ENCODE results near the gene KPNB1.

The KPNB1 gene

DNA sequence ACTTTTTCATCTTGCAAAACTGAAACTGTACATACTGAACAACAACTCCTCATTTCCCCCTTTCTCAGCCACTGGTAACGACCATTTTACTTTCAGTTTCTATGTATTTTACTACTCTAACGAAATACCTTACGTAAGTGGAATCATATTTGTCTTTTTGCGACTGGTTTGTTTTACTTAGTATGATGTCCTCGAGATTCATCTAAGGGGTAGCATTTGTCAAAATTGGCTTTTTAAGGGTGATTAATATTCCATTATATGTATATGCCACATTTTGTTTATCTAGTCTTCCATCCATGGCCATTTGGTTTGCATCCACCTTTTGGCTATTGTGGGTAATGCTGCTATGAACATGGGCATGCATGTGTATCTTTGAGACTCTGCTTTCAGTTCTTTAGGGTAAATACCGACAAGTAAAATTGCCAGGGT, 10.4 kb downstream of the KPNB1 start:
- TF ChIP-seq, protein P1, sequence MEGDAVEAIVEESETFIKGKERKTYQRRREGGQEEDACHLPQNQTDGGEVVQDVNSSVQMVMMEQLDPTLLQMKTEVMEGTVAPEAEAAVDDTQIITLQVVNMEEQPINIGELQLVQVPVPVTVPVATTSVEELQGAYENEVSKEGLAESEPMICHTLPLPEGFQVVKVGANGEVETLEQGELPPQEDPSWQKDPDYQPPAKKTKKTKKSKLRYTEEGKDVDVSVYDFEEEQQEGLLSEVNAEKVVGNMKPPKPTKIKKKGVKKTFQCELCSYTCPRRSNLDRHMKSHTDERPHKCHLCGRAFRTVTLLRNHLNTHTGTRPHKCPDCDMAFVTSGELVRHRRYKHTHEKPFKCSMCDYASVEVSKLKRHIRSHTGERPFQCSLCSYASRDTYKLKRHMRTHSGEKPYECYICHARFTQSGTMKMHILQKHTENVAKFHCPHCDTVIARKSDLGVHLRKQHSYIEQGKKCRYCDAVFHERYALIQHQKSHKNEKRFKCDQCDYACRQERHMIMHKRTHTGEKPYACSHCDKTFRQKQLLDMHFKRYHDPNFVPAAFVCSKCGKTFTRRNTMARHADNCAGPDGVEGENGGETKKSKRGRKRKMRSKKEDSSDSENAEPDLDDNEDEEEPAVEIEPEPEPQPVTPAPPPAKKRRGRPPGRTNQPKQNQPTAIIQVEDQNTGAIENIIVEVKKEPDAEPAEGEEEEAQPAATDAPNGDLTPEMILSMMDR (IDR thresholded peaks at IDR 0.05; ENCODE audit: borderline replicate concordance, extremely low read depth, low read length, poor library complexity, severe bottlenecking), result no peak
- no peak for TF ChIP-seq EZH2 (IDR thresholded peaks at IDR 0.05; ENCODE audit: borderline replicate concordance, low read depth, low read length, severe bottlenecking)
- peaks cover 75% of the 10 kb centered on the region for H4K20me1 ChIP-seq (ENCODE audit: insufficient read depth, low read length)
- peaks cover 27% of the 10 kb centered on the region for H3K4me1 ChIP-seq (ENCODE audit: insufficient read depth, low read length)
- H3K9me3 ChIP-seq (ENCODE audit: insufficient read depth, low read length, severe bottlenecking), result no peaks in the 10 kb centered on the region
- ATAC-seq (ENCODE audit: insufficient read depth, low read depth), result no peak
- no peaks in the 10 kb centered on the region for H3K27me3 ChIP-seq (ENCODE audit: insufficient read depth, low read length, poor library complexity)
- H3K36me3 ChIP-seq (ENCODE audit: insufficient read depth, low read length), result peaks cover 99% of the 10 kb centered on the region
- no peak overlapping the region for H3K4me3 ChIP-seq (ENCODE audit: low read depth in 1 of 2, low read length in 2 of 2)
- H3K4me2 ChIP-seq (ENCODE audit: insufficient read depth, low read length), result no peak overlapping the region
- no peak overlapping the region for H2AFZ ChIP-seq (ENCODE audit: low read depth, low read length)
- H3K27ac ChIP-seq (ENCODE audit: low read length), result no peak overlapping the region
- DNase-seq, result no peak
- H3K9ac ChIP-seq (ENCODE audit: low read depth, low read length), result no peak overlapping the region
- peaks cover 75% of the 10 kb centered on the region for H3K79me2 ChIP-seq (ENCODE audit: insufficient read depth, low read length)

DNA sequence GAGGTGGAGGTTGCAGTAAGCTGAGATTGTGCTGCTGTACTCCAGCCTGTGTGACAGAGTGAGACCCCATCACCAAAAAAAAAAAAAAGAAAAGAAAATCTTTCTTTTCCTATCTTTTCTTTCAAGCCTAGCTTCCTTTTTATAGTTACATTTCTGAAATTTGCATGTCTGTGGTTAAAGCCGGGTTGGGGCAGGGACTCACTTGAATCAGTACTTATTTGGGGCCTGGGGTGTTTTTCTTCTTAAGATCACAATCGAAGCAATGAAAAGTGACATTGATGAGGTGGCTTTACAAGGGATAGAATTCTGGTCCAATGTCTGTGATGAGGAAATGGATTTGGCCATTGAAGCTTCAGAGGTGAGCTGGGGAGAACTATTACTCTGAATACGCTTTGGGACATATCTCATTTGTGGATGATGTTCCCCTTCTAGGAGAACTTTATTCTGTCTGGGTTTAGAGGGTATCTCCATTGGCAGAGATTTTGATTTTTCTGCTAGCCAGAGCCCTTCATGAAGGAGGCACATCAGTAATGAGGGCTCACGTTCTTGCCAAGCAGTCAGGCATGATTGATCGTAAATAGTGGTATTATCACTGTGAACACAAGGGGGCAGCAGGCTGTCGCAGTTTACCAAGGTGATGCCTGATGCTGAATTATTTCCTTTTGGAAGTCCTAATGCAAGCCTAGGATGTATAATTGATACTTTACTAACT, 14.3 kb downstream of the KPNB1 start:
- Histone ChIP-seq H3K4me2 (ENCODE audit: insufficient read depth, low read length) (no peak overlapping the region), H3K79me2 (ENCODE audit: insufficient read depth, low read length) (peaks cover 57% of the 10 kb centered on the region), H3K4me1 (ENCODE audit: insufficient read depth, low read length) (no peaks in the 10 kb centered on the region), H3K27ac (ENCODE audit: low read length) (no peak overlapping the region), H3K4me3 (ENCODE audit: low read depth in 1 of 2, low read length in 2 of 2) (no peak overlapping the region), H2AFZ (ENCODE audit: low read depth, low read length) (no peak overlapping the region), H3K9ac (ENCODE audit: low read depth, low read length) (no peak overlapping the region), H3K27me3 (ENCODE audit: insufficient read depth, low read length, poor library complexity) (no peaks in the 10 kb centered on the region), H3K36me3 (ENCODE audit: insufficient read depth, low read length) (peaks cover 96% of the 10 kb centered on the region), H4K20me1 (ENCODE audit: insufficient read depth, low read length) (peaks cover 57% of the 10 kb centered on the region; the same call in 1 of the 2 replicates), H3K9me3 (ENCODE audit: insufficient read depth, low read length, severe bottlenecking) (no peaks in the 10 kb centered on the region)
- no peak for TF ChIP-seq EZH2 (IDR thresholded peaks at IDR 0.05; ENCODE audit: borderline replicate concordance, low read depth, low read length, severe bottlenecking)
- TF ChIP-seq, protein P1 (IDR thresholded peaks at IDR 0.05; ENCODE audit: borderline replicate concordance, extremely low read depth, low read length, poor library complexity, severe bottlenecking), result peak; percentile 83
- ATAC-seq (ENCODE audit: insufficient read depth, low read depth) (peak; percentile 83), DNase-seq (peak; percentile 64)

DNA sequence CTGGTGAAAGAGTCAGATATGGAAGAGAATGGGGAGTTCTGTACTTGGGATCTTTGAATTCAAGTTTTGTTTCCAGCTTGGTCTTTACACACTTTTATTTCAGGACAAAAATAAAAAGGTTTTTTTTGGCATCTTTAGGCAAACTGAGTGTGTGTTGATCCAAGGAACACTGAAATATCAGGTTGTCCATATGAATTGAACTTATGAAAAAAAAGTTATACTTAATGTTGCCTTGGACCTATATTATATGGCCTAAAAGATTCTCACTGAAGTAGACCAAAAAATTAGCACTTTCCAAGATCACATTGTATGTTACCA, 14.9 kb downstream of the KPNB1 start:
- H3K9me3 ChIP-seq (ENCODE audit: insufficient read depth, low read length, severe bottlenecking), result no peaks in the 10 kb centered on the region
- peaks cover 58% of the 10 kb centered on the region; the same call in 1 of the 2 replicates for H4K20me1 ChIP-seq (ENCODE audit: insufficient read depth, low read length)

More for the DNA sequence above, 14.9 kb downstream of the KPNB1 start:
- no peaks in the 10 kb centered on the region for H3K4me1 ChIP-seq (ENCODE audit: insufficient read depth, low read length)
- H3K79me2 ChIP-seq (ENCODE audit: insufficient read depth, low read length), result peaks cover 54% of the 10 kb centered on the region
- no peak overlapping the region for H2AFZ ChIP-seq (ENCODE audit: low read depth, low read length)
- no peak for ATAC-seq (ENCODE audit: insufficient read depth, low read depth)
- peaks cover 96% of the 10 kb centered on the region for H3K36me3 ChIP-seq (ENCODE audit: insufficient read depth, low read length)
- no peak overlapping the region for H3K4me3 ChIP-seq (ENCODE audit: low read depth in 1 of 2, low read length in 2 of 2)
- TF ChIP-seq EZH2 (IDR thresholded peaks at IDR 0.05; ENCODE audit: borderline replicate concordance, low read depth, low read length, severe bottlenecking), result no peak
- TF ChIP-seq, protein P1 (IDR thresholded peaks at IDR 0.05; ENCODE audit: borderline replicate concordance, extremely low read depth, low read length, poor library complexity, severe bottlenecking), result no peak
- no peak overlapping the region for H3K27ac ChIP-seq (ENCODE audit: low read length)
- H3K27me3 ChIP-seq (ENCODE audit: insufficient read depth, low read length, poor library complexity), result no peaks in the 10 kb centered on the region
- H3K9ac ChIP-seq (ENCODE audit: low read depth, low read length), result no peak overlapping the region
- no peak for DNase-seq
- no peak overlapping the region for H3K4me2 ChIP-seq (ENCODE audit: insufficient read depth, low read length)
